D721Med (cell line): ENCODE results near the gene CAP2.

ENCODE experiments used
- DNase-seq: peaks from one replicate; pipeline ENCODE4 v3.0.0; 2011; ENCODE audit warnings: low spot score; ENCODE audit not compliant: insufficient read length
- FAIRE-seq: peaks from 2 replicates; lab custom pipeline; 2011; peaks lifted over from hg19 to GRCh38; lab: Jason Lieb, UNC
- CTCF ChIP-seq: IDR thresholded peaks from 2 replicates; pipeline ENCODE4 v1.5.1; 2012; ENCODE audit warnings: mild to moderate bottlenecking, control low read depth; ENCODE audit not compliant: insufficient read depth; ENCODE audit errors: missing control alignments

The CAP2 gene

GRCh38 chr6:17600527-17601385, 207.4 kb downstream of the CAP2 start:
- no peak for DNase-seq
- TF ChIP-seq CTCF: no peak
- FAIRE-seq: no peak

GRCh38 chr6:17601386-17601703, 207.9 kb downstream of the CAP2 start:
- DNase-seq: no peak
- FAIRE-seq: no peak

DNA sequence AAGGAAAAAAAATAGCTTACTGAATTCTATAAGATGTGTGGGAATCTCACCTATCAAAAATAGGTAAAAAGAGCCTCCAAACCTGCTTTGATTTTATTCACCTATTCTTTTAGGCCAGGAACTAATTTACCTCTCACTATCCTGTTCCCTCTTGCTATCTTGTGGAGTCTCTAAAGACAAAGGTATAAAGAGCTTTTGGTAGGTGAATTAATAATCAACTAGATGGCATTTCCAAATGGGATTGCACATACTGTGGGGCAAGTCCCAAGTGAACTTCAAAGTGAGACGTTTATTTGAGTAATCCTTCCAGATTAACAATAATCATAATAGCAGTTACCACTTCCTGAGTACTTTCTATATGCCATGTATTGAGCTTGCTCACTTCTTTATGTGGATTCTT, 209.5 kb downstream of the CAP2 start:
- FAIRE-seq: no peak
- no peak for DNase-seq
- TF ChIP-seq CTCF: no peak

More at GRCh38 chr6:17601386-17601703, 207.9 kb downstream of the CAP2 start:
- no peak for TF ChIP-seq CTCF

- DNase-seq (no peak), FAIRE-seq (no peak)
- TF ChIP-seq CTCF: no peak
Measured at GRCh38 chr6:17606606-17607005, 213.2 kb downstream of the CAP2 start.
